Brain microvascular endothelial cell (primary cell): ENCODE results near the gene EFNA5.

Source experiments
- DNase-seq: peaks from one replicate; pipeline ENCODE4 v3.0.0-alpha.2; 2020
- H3K27ac ChIP-seq: fragments of 250-450 bp; sonication (Bioruptor Pico); 2 replicates; pipeline ENCODE4 v1.5.1; 2020; ENCODE audit warnings: mild to moderate bottlenecking, moderate library complexity
- H3K27me3 ChIP-seq: fragments of 250-450 bp; sonication (Bioruptor Pico); replicated peaks from 2 replicates; pipeline ENCODE4 v1.5.1; 2020; ENCODE audit warnings: mild to moderate bottlenecking
- H3K36me3 ChIP-seq: fragments of 250-450 bp; sonication (Bioruptor Pico); replicated peaks from 2 replicates; pipeline ENCODE4 v1.5.1; 2020; ENCODE audit warnings: mild to moderate bottlenecking
- H3K4me3 ChIP-seq: 2 replicates; pipeline ENCODE4 v1.5.1; 2011; ENCODE audit warnings: low read depth, mild to moderate bottlenecking, control low read depth, low read length, moderate library complexity
- CTCF ChIP-seq: IDR thresholded peaks from 2 replicates; pipeline ENCODE4 v1.5.1; 2011; ENCODE audit warnings: low read depth, mild to moderate bottlenecking, moderate library complexity, low read length, control low read depth, inconsistent platforms; ENCODE audit errors: missing control alignments
- in situ Hi-C: cut with HindIII; loops from 2 replicates; pipeline ENCODE4 v1.10.0; 2017; ENCODE audit warnings: low sequenced_read_pairs, low pct_ligation_motif_present

Gene EFNA5

DNA sequence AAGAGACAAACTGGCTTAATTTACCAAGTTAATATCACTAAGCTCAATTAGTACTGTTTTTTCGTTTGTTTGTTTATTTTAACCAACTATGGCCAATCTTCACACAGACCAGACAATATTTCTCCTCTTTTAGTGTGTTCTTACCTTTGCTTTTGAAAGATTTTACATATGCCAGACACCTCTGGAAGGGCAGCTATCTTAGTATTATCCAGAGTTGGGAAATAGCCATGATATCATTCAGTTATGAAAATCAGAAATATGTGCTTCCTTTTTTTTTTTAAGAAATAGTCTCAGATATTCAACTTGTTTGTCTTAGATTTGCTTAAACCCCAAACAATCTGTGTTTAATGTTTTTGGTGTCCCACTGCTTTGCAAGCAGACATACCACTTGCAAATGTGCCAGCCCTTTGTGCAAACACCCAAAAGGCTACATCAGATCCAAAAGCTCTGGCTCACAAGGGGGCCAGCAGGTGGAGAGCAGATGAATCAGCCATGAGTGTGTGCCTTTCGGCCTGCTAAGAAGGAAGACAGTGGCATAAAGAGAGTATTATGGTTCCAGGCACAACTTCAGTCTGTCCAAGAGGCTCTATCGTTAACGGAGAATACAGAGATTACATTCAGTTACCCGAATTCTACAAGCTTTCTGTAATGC is 147.6 kb downstream of the EFNA5 start:
- in situ Hi-C loops: no loop called here
- no peak overlapping the region for H3K27ac ChIP-seq
- H3K27me3 ChIP-seq: no peaks in the 10 kb centered on the region
- peak; percentile 19 for TF ChIP-seq CTCF
- no peak for DNase-seq
- no peaks in the 10 kb centered on the region for H3K36me3 ChIP-seq
- H3K4me3 ChIP-seq: no peak overlapping the region

GRCh38 chr5:107522456-107522855 is 148.3 kb downstream of the EFNA5 start:
- no peak overlapping the region for H3K4me3 ChIP-seq
- H3K36me3 ChIP-seq: no peaks in the 10 kb centered on the region
- no peak for DNase-seq
- H3K27me3 ChIP-seq: no peaks in the 10 kb centered on the region
- TF ChIP-seq CTCF: no peak
- in situ Hi-C loops: no loop called here
- H3K27ac ChIP-seq: no peak overlapping the region

DNA sequence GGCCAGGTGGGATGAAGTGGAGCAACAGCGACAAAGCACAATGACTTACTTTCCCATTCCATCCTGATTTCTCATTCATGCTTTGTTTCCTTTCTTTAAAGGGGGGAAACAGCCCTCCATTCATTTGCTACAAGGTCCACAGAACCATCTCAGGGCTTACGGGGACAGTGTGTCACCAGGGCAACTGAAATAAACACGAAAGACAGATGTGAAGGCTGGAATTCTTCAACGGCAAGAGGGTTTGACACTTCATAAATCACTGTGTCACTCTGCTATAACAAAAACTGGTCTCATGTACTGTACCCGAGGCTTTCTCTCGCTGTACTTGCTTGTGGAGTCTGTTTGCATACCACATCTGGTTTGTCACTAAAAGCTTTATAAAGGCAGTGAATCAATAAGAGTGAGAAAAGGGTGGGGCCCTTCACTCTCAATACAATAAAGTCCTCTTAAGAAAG is 150.8 kb downstream of the EFNA5 start:
- no peak overlapping the region for H3K27ac ChIP-seq
- no peak overlapping the region for H3K4me3 ChIP-seq
- no peaks in the 10 kb centered on the region for H3K27me3 ChIP-seq
- no peak for TF ChIP-seq CTCF
- no peak for DNase-seq
- in situ Hi-C loops: no loop called here
- H3K36me3 ChIP-seq: no peaks in the 10 kb centered on the region

DNA sequence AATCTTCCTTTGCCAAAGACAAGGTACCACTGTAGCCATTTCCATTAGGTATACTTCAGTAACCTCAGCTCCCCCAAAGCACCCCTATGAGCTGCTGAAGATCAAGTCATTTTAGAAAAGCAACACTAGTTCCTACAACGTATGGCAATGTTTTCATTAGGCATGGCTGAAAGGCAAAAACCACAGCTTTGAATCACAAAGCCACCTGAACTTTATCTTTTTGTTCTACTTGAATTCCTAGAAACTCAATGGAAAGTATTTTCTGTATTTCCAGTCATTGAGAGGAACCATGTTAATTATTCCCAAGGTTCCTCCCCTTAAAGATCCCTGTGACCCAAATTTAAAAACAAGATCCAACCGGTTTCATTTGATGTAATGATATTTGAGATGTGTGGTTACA is 152.1 kb downstream of the EFNA5 start:
- Histone ChIP-seq H3K27me3 (no peaks in the 10 kb centered on the region), H3K27ac (no peak overlapping the region), H3K4me3 (no peak overlapping the region), H3K36me3 (no peaks in the 10 kb centered on the region)
- no peak for DNase-seq
- TF ChIP-seq CTCF: no peak
- in situ Hi-C loops: no loop called here

DNA sequence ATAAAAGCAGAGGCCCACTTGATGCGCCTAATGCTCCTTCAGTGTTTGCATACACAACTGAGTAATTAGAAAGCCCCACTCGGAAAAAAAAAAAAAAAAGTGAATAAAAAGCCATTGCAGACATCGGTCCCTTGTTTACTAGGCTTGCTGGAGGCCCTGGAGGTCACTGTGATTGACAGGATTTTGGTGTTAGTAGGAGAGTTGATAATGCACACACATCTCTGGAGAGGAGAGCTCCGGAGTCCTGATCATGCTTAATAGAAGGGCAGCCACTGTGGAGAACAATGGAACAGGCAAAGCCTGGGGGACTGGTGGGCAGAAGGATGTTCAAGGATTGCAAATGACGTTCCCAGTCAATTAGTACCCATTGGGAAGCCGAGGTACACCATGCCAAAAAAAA is 152.5 kb downstream of the EFNA5 start:
- TF ChIP-seq CTCF: no peak
- Histone ChIP-seq H3K36me3 (no peaks in the 10 kb centered on the region), H3K27ac (no peak overlapping the region), H3K4me3 (no peak overlapping the region), H3K27me3 (no peaks in the 10 kb centered on the region)
- DNase-seq: no peak
- in situ Hi-C loops: no loop called here

DNA sequence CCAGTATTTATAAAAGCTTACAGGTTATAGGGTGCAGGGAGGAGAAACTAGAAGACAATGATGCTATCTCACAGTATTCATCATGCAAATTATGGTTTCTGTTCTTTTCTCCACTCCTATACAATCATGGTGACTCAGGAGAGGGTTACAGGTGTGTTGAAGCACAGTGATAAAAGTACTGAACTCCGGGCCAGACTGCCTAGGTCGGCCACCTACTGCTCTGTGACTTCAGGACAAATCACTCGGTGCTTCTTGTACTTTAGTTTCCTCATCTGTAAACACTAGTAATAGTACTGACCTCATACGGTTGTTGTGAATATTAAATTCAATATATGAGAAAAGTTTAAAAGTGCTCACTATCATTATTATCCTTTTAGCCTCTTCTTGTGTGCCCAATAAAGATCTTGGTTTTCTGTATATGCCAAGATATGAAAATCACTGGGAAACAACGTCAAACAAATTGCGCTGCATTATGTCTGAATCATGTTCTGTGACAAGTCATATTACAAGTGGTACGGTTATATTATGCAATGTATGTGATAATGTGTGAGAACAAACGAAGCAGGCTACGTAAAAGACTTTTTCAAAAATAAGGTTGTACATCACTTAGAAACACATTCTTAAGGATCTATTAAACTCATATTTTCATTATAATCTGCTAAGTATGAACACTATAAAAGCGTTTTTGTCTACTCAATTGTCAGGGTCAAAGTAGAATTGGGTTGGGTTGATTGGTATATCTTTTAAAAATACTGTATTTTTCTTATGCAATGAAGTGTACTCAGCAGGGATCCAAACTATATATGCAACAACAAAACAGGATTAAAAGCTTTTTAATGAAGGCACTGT is 153.3 kb downstream of the EFNA5 start:
- Histone ChIP-seq H3K4me3 (no peak overlapping the region), H3K27me3 (no peaks in the 10 kb centered on the region), H3K27ac (no peak overlapping the region), H3K36me3 (no peaks in the 10 kb centered on the region)
- TF ChIP-seq CTCF: no peak
- no peak for DNase-seq
- in situ Hi-C loops: no loop called here
